Measurements from ENCODE around the gene EIPR1.

EIPR1 gene

DNA sequence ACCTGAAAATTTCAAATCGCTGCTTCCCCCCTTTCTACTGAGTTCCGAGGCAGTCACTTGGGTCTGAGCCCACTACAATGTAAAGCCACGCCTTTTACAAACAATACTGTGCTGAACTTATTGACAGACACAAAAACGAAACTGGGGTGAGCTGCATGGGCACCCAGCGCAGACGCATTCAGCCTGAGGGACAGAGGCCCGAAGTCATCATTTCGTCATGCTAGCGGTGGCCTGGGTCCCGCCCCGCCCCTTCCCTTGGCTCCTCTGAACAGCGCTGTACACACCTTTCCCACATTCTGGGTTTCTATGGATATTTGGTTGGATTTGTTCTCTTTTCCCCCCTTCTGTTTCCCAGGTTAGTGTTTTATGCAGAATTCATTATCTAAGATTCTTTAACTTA, 71.7 kb downstream of the EIPR1 start:
- peaks cover 43 to 60% of the 10 kb centered on the region in 2 donors for H3K36me3 Mint-ChIP-seq
- DNase-seq: no peak
- H3K9me3 Mint-ChIP-seq: no peaks in the 10 kb centered on the region
- no peak for ATAC-seq (replicated peaks)
- H3K4me1 Mint-ChIP-seq: peaks cover 24 to 44% of the 10 kb centered on the region in 2 donors
- H3K4me3 Mint-ChIP-seq: no peak overlapping the region
- H3K27me3 Mint-ChIP-seq: no peaks in the 10 kb centered on the region
- H3K27ac Mint-ChIP-seq: peak overlapping the region; percentile 16

DNA sequence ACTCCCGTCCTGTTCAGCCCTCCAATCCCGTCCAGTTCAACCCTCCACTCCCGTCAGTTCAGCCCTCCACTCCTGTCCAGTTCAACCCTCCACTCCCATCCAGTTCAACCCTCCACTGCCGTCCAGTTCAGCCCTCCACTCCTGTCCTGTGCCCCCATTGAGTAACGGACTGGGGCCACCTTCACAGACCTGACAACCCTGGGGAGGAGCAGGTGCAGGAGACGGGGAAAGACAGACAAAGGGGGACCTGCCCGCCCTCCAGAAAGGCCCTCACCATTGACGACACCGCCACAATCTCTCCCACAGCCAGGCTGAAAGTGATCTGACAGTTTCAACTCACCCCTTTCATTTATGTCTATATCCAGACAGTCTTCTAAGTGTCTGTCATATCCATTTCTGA, 72.2 kb downstream of the EIPR1 start:
- Mint-ChIP-seq H3K27ac (peak overlapping the region; percentile 16), H3K4me3 (no peak overlapping the region), H3K4me1 (peaks cover 24 to 44% of the 10 kb centered on the region in 2 donors), H3K27me3 (no peaks in the 10 kb centered on the region), H3K9me3 (no peaks in the 10 kb centered on the region), H3K36me3 (peaks cover 49 to 65% of the 10 kb centered on the region in 2 donors)
- no peak for ATAC-seq (replicated peaks)
- no peak for DNase-seq

DNA sequence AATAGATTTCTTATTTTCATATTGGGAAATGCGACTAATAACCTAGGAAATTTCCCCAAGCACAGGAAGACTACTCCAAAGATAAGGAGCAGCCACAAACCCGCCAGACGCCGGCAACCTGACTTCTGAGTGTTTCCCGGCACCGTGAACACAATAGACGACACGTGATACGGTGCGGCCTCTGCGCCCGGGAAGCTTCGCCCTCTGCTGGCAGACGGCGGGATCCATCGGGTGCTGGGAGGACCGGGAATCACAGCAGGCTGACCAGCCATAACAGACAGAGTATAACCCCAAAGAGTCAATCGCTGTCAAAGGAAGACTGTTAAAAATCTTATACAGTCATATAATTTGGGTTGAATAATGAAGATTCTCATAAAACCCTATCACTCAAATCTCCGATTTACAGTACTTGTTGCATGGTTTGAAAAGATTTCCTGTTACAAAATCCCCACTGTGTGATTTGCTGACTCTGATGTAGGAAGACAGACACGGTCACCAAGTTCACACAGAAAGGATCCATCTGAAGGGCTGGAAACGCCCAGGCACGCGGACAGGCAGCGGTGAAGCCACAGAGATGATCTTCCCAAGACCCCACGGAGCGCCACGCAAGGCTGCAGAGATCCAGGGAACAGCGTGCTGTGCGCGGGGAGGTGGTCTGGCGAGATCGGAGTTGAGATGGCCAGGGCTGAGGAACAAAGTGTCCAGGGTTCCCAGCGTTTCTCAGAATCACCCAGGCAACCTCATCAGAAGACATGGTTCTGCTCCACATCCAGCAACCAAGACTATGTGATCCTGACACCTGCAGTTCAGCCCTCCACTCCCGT, 73.8 kb downstream of the EIPR1 start:
- Mint-ChIP-seq H3K27me3 (no peaks in the 10 kb centered on the region), H3K9me3 (no peaks in the 10 kb centered on the region), H3K27ac (peak overlapping the region; percentile 85), H3K4me1 (peaks cover 23 to 47% of the 10 kb centered on the region in 2 donors), H3K4me3 (peak overlapping the region; percentile 46 to 63), H3K36me3 (peaks cover 50 to 68% of the 10 kb centered on the region in 2 donors)
- peak; percentile 99 for ATAC-seq (replicated peaks)
- DNase-seq: peak; percentile 71

DNA sequence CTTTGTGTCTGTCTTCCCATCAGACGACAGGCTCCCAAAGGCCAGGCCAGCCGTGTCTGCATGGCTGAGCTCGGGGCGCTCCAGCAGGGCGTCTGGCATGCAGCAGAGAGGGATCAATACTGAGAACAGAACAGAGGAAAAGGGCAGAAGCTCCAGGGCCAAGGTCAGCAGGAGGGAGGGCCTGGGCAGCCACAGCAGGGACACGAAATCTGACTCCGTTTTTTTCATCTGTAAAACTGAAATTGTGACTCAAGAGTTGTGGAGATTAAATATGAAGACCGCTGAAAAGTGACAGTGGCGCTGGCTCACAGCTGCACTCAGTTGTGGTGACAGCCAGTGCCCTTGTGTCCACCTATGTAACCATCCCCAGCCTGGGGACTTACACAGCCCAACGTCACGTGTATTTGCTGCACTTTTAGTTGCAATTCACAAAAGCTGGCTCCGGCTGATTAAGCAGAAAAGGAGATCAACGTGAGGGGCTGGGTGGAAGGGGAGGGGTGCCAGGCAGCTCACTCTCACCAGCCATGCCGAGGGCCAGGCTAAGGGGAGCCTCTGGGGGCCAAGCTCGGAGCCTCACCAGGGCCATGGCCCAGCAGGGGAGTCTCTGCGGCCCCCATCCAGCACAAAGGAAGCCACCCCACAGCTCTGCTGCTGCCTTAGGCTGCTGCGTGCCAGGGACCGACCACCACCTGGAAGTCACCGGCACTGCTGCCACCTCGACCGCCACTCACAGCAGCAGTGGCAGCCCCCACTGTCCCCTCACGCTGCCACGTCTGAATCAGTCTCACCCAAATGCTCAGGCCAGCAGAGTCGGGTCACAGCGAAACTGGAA, 74.7 kb downstream of the EIPR1 start:
- Mint-ChIP-seq H3K36me3 (peaks cover 53 to 72% of the 10 kb centered on the region in 2 donors), H3K4me3 (peak overlapping the region; percentile 46 to 63), H3K9me3 (no peaks in the 10 kb centered on the region), H3K27me3 (no peaks in the 10 kb centered on the region), H3K27ac (peak overlapping the region; percentile 85), H3K4me1 (peaks cover 23 to 50% of the 10 kb centered on the region in 2 donors)
- no peak for DNase-seq
- ATAC-seq (replicated peaks): peak; percentile 40 to 43

DNA sequence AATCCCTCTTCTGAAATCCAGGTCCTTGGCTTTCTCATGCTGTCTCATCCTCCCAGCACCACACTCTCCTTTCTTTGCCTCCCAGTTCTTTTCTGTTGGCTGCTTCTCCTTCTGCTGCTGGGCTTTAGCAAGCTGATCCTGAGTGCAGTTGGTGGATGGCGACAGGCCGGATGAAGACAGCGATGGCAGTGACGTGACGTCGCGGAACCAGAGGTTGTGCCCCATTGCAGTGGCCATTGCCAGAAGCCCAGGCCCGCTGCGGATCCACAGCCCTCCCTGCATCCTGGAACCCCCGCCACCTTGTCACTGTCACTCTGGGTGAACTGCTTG, 75.2 kb downstream of the EIPR1 start:
- DNase-seq (no peak), ATAC-seq (replicated peaks) (no peak)
- Mint-ChIP-seq H3K27ac (no peak overlapping the region), H3K9me3 (no peaks in the 10 kb centered on the region), H3K4me3 (peak overlapping the region in 1 of 2 donors; percentile 26), H3K36me3 (peaks cover 54 to 75% of the 10 kb centered on the region in 2 donors), H3K4me1 (peaks cover 23 to 47% of the 10 kb centered on the region in 2 donors), H3K27me3 (no peaks in the 10 kb centered on the region)

DNA sequence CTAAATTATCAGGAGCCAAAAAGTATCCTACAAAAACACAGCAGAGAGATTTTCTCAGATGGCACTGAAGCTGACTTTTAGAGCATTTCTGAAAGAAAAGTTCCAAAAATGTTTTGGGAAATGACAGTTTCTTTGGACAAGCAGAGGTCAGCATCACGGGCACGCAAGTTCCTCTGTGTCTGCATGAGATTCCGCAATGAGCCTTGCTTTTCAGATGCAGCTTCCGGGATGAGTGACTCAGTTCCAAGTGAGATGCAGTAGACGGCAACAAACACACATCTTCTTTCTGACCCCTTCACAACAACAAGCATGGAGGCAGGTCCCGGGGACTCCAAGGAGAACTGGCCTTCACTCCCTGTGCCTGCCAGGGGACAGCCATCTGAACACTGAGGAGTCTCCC, 76.6 kb downstream of the EIPR1 start:
- DNase-seq: no peak

DNA sequence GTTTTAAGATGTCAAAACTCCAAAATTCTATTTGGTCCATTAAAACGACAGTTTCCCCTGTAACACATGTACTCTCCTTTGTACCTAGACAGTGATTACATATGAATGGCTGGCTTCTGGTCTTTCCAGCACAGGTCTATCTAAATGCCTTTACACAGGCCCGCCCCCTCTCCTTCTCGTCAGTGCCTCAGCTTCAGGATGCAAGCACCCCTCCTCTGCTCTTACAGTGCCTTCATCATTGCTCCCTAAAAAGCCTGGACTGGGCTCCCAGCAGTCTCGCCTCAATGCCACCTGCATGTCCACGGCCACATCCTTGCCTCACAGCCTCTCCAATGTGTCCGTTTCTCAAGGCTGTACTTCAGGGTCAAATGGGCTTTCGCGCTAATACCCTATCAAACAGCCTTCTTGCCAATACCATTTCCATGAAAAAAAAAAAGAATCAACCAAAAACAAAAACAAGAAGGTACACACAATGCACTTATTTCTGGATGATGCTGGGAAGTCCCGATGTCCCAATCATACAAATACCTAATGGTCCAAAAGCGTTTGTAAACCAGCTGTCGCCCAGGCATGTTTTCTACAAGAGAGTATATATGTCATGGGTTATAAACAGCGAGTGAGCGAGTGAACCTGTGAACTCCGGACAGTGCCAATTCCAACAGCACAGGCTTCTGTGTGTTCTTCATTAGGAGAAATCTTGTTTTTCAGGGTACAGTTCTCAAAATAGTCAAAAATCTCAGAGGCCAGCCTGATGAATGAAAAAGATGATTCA, 77.2 kb downstream of the EIPR1 start:
- H3K36me3 Mint-ChIP-seq: peaks cover 54 to 70% of the 10 kb centered on the region in 2 donors
- no peaks in the 10 kb centered on the region for H3K9me3 Mint-ChIP-seq
- no peak overlapping the region for H3K4me3 Mint-ChIP-seq
- no peak for ATAC-seq (replicated peaks)
- DNase-seq: no peak
- H3K4me1 Mint-ChIP-seq: peaks cover 25 to 45% of the 10 kb centered on the region in 2 donors
- no peaks in the 10 kb centered on the region for H3K27me3 Mint-ChIP-seq
- H3K27ac Mint-ChIP-seq: peak overlapping the region; percentile 47

More for the DNA sequence above, 76.6 kb downstream of the EIPR1 start:
- H3K4me3 Mint-ChIP-seq: no peak overlapping the region
- no peak overlapping the region for H3K27ac Mint-ChIP-seq
- peaks cover 25 to 47% of the 10 kb centered on the region in 2 donors for H3K4me1 Mint-ChIP-seq
- H3K36me3 Mint-ChIP-seq: peaks cover 54 to 75% of the 10 kb centered on the region in 2 donors
- no peaks in the 10 kb centered on the region for H3K9me3 Mint-ChIP-seq
- no peaks in the 10 kb centered on the region for H3K27me3 Mint-ChIP-seq
- no peak for ATAC-seq (replicated peaks)

DNA sequence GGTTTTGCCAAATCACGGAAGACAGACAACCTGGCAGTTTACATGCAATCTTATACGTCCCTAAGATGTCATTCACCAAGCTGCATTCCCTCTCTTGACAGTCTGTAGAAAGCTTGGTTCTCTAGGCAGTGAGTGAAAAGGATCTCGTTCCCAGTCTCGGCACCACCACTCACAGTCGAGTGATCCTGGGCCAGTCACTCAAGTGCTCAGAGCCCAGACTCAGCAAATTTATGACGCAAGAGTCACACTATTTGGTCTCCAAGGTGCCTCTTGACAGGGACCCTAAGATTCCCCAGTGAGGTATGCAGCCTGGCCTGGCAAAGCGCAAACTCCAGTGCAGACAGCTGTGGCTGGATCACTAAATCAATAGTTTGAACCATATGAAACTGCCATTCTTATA, 77.9 kb downstream of the EIPR1 start:
- Mint-ChIP-seq H3K27me3 (no peaks in the 10 kb centered on the region), H3K4me1 (peaks cover 18 to 38% of the 10 kb centered on the region in 2 donors), H3K36me3 (peaks cover 51 to 64% of the 10 kb centered on the region in 2 donors), H3K4me3 (no peak overlapping the region), H3K9me3 (no peaks in the 10 kb centered on the region), H3K27ac (peak overlapping the region; percentile 31)
- ATAC-seq (replicated peaks) (no peak), DNase-seq (no peak)

DNA sequence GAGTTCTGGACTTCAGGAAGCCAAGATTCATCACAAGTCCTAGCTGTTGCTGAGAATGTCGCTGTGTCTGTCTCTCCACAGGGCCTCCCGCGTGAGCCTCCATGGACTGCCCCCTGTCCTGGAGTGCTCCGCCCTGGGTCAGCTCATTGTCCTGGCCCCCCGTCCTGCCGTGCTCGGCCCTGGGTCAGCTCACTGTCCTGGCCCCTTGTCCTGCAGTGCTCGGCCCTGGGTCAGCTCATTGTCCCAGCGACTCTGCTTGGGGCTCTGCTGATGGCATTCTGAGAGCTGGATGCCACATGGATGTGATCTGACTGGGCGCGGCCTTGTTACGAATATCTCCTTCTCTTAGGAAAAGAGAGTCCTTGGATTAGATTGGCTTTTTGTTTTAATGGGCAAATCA, 78.5 kb downstream of the EIPR1 start:
- H3K4me1 Mint-ChIP-seq: peaks cover 13 to 32% of the 10 kb centered on the region in 2 donors
- H3K9me3 Mint-ChIP-seq: no peaks in the 10 kb centered on the region
- DNase-seq: no peak
- no peak overlapping the region for H3K4me3 Mint-ChIP-seq
- no peaks in the 10 kb centered on the region for H3K27me3 Mint-ChIP-seq
- ATAC-seq (replicated peaks): no peak
- peaks cover 51 to 58% of the 10 kb centered on the region in 2 donors for H3K36me3 Mint-ChIP-seq
- H3K27ac Mint-ChIP-seq: no peak overlapping the region

DNA sequence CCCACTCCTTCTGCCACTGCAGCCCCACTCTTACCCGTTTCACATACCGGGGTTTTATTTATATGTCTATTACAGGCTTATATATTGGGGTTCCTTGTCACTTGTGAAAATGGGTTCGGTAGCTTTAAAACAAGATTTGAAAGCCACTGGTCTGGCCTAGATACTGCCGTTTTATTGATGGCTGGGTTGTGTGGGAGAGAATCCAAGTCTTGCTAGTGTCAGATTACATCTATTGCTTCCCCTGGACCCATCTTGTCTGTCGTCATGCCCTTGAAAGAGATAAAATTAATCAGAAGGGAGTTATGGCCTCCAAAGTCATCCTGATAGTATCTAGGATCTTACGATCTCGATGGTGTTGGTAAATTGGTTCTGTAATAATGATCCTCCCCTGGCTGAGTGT, 79.4 kb downstream of the EIPR1 start:
- no peak overlapping the region for H3K27ac Mint-ChIP-seq
- H3K9me3 Mint-ChIP-seq: no peaks in the 10 kb centered on the region
- no peak overlapping the region for H3K4me3 Mint-ChIP-seq

DNA sequence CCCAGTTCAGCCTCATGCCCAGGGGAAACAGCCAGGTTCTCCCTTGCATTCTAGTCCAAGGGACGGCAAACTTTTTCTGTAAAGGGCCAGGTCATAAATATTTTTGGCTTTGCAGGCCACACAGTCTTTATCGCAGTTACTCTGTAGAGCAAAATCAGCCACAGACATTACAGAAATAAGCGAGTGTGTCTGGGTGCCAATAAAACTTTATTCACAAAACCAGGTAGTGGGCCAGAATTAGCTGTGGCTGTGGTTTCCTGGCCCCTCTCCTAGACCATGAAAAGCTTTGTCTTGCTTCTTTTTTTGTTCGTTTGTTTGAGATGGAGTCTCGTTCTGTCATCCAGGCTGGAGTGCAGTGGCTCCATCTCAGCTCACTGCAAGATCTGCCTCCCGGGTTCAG, 80.1 kb downstream of the EIPR1 start:
- H3K27me3 Mint-ChIP-seq: no peaks in the 10 kb centered on the region
- no peak for ATAC-seq (replicated peaks)
- peaks cover 38 to 46% of the 10 kb centered on the region in 2 donors for H3K36me3 Mint-ChIP-seq
- no peak for DNase-seq
- no peaks in the 10 kb centered on the region for H3K9me3 Mint-ChIP-seq
- H3K27ac Mint-ChIP-seq: no peak overlapping the region
- H3K4me3 Mint-ChIP-seq: no peak overlapping the region
- peaks cover 5 to 17% of the 10 kb centered on the region in 2 donors for H3K4me1 Mint-ChIP-seq

More for the DNA sequence above, 79.4 kb downstream of the EIPR1 start:
- ATAC-seq (replicated peaks) (no peak), DNase-seq (no peak)
- H3K4me1 Mint-ChIP-seq: peaks cover 10 to 23% of the 10 kb centered on the region in 2 donors
- peaks cover 42 to 49% of the 10 kb centered on the region in 2 donors for H3K36me3 Mint-ChIP-seq
- H3K27me3 Mint-ChIP-seq: no peaks in the 10 kb centered on the region

DNA sequence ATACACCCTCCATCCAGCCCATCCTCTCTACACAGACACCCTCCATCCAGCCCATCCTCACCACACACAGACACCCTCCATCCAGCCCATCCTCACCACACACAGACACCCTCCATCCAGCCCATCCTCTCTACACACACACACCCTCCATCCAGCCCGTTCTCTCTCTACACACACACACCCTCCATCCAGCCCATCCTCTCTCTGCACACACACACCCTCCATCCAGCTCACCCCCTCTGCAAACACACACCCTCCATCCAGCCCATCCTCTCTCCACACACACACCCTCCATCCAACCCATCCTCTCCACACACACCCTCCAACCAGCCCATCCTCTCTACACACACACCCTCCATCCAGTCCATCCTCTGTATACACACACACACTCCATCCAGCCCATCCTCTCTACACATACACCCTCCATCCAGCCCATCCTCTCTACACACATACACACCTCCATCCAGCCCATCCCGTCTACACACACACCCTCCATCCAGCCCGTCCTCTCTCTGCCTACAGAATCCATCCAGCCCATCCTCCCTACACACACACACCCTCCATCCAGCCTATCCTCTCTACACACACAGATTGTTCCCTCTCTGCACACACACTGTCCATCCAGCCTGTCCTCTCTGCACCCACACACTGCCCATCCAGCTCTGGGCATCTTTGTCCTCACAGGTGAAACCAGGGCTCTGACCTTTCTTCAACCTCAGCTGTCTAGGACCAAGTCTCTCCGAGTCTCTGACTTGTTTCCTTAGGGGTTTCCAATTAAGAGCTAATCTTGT, 81.2 kb downstream of the EIPR1 start:
- no peak for DNase-seq
- Mint-ChIP-seq H3K4me1 (peaks cover 7 to 21% of the 10 kb centered on the region in 2 donors), H3K36me3 (peaks cover 35 to 43% of the 10 kb centered on the region in 2 donors), H3K4me3 (no peak overlapping the region), H3K27me3 (no peaks in the 10 kb centered on the region), H3K9me3 (no peaks in the 10 kb centered on the region), H3K27ac (no peak overlapping the region)
- no peak for ATAC-seq (replicated peaks)

DNA sequence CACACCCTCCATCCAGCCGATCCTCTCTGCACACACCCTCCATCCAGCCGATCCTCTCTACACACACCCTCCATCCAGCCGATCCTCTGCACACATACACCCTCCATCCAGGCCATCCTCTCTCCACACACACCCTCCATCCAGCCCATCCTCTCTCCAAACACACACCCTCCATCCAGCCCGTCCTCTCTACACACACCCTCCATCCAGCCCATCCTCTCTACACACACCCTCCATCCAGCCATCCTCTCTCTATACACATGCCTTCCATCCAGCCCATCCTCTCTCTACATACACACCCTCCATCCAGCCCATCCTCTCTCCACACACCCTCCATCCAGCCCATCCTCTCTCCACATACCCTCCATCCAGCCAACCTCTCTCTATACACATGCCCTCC, 83.1 kb downstream of the EIPR1 start:
- DNase-seq: no peak
- peaks cover 27 to 35% of the 10 kb centered on the region in 2 donors for H3K36me3 Mint-ChIP-seq

More for the DNA sequence above, 83.1 kb downstream of the EIPR1 start:
- H3K4me3 Mint-ChIP-seq: no peak overlapping the region
- H3K27me3 Mint-ChIP-seq: no peaks in the 10 kb centered on the region
- no peak overlapping the region for H3K27ac Mint-ChIP-seq
- H3K9me3 Mint-ChIP-seq: peaks cover 0 to 5% of the 10 kb centered on the region in 2 donors
- peaks cover 14 to 27% of the 10 kb centered on the region in 2 donors for H3K4me1 Mint-ChIP-seq
- no peak for ATAC-seq (replicated peaks)

All from stimulated activated naive B cell treated with anti-CD40 and anti-IgM and Interleukin-4, amounts not matched to agents 10 μg/mL and 1 μg/mL and 100 μg/mL, for 72 hours (primary cell).